Heart left ventricle (tissue), 13 donors: ENCODE results near the gene FXYD2.

Source experiments
- POLR2A ChIP-seq, 2 donors: fragments of 450-650 bp; IDR thresholded peaks; one replicate each; pipeline ENCODE4 v1.6.1; 2017; ENCODE audit warnings: antibody characterized with exemption in 2 of 2, mild to moderate bottlenecking in 2 of 2, moderate library complexity in 2 of 2
- TF ChIP-seq, protein P1 (sequence below), 12 donors: fragments of 200-600 bp; sonication (generic) in 4 of 12; IDR thresholded peaks; one replicate each; pipeline versions ENCODE4 v1.5.0 to v1.8.0; 2018 to 2022; ENCODE audit warnings: antibody characterized with exemption in 12 of 12, mild to moderate bottlenecking in 5 of 12
- donor health status: ischemic (EF 13 %, LVEDD 7.1; RV severe dilation, severe dysfunction).
- donor health status: DM: no; HTN: yes; CAD: no.
- donor health status: DM: no; HTN: no; CAD: no.
- donor health status: ischemic (EF 25% LVEDD 6.9; RV normal size, moderate dysfunction).
- donor health status: ischemic (EF 25% LVEDD 5.7; RV mildly dilated, moderate dysfunction).
- donor health status: ischemic (EF 35%, LVEDD 5.7; RV mildly dilated, moderate dysfunction).
- donor health status: nonischemic (EF 11% LVEDD 7.7; RV severe dilation, severe dysfunction).
- donor health status: DM: yes; HTN: yes; CAD: no.
- donor health status: PGD.
- donor health status: ischemic (EF 29% LVEDD 5.4; RV normal size, mild dysfunction).
- donor health status: nonischemic (EF 23%, LVEDD 6.1; RV moderate dilation, normal function).

DNA sequence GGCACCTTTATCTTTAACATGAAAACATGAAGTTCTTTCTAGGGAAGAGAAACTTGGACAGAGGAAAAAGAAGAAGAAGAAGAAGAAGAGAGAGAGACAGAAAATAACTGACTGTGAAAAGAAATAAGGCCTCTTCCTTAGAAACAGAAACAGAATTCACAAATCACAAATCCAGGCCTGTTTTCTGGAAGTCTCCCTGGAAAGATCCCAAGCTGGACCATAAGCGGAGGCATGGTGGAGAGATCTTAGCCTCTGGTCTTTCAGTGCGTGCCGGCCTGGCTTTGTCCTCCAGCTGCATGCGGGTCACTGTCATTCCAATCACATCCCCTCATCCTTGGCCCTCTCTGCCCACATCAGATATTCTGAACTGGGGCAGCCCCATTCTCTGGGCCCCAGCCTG is 45.1 kb upstream of the FXYD2 start:
- TF ChIP-seq, protein P1, sequence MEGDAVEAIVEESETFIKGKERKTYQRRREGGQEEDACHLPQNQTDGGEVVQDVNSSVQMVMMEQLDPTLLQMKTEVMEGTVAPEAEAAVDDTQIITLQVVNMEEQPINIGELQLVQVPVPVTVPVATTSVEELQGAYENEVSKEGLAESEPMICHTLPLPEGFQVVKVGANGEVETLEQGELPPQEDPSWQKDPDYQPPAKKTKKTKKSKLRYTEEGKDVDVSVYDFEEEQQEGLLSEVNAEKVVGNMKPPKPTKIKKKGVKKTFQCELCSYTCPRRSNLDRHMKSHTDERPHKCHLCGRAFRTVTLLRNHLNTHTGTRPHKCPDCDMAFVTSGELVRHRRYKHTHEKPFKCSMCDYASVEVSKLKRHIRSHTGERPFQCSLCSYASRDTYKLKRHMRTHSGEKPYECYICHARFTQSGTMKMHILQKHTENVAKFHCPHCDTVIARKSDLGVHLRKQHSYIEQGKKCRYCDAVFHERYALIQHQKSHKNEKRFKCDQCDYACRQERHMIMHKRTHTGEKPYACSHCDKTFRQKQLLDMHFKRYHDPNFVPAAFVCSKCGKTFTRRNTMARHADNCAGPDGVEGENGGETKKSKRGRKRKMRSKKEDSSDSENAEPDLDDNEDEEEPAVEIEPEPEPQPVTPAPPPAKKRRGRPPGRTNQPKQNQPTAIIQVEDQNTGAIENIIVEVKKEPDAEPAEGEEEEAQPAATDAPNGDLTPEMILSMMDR (IDR thresholded peaks at IDR 0.05): no peak
- no peak for TF ChIP-seq POLR2A (IDR thresholded peaks at IDR 0.05)
